Small intestine (tissue), 7 donors: Measurements from ENCODE around the gene PPM1B. TPM values are rescaled to one million over a fixed set of nuclear protein-coding genes. Genes with fewer than 3 reads are reported as not detected.
"Not testable (repeated sequence)": the region's sequence is repeated elsewhere in the genome, so short reads cannot be mapped to it uniquely, and the experiment has no call there.

Source experiments
- DNase-seq, 2 donors: peaks; one replicate each; pipeline versions ENCODE4 v3.0.0 to v3.0.0-alpha.2; 2013
- FAIRE-seq: peaks from 2 replicates; lab custom pipeline; 2012; peaks lifted over from hg19 to GRCh38; lab: Jason Lieb, UNC
- H3K27ac ChIP-seq, 3 donors: one replicate each; pipeline ENCODE4 v1.5.1; 2013; ENCODE audit warnings: low read length in 2 of 3, mild to moderate bottlenecking in 2 of 3, control low read depth in 1 of 3, inconsistent platforms in 1 of 3, low read depth in 1 of 3, moderate library complexity in 1 of 3
- H3K27me3 ChIP-seq, 3 donors: one replicate each; pipeline ENCODE4 v1.6.1; 2013; ENCODE audit warnings: low read length in 3 of 3, inconsistent platforms in 1 of 3; ENCODE audit not compliant: control insufficient read depth in 3 of 3, insufficient read depth in 3 of 3
- H3K36me3 ChIP-seq, 3 donors: one replicate each; pipeline ENCODE4 v1.6.1; 2013; ENCODE audit warnings: low read length in 3 of 3, inconsistent platforms in 1 of 3, low read depth in 1 of 3, mild to moderate bottlenecking in 1 of 3, moderate library complexity in 1 of 3; ENCODE audit not compliant: control insufficient read depth in 3 of 3, insufficient read depth in 2 of 3
- H3K4me1 ChIP-seq, 3 donors: one replicate each; pipeline ENCODE4 v1.6.1; 2013; ENCODE audit warnings: low read length in 2 of 3, inconsistent platforms in 1 of 3, low read depth in 1 of 3, mild to moderate bottlenecking in 1 of 3, moderate library complexity in 1 of 3; ENCODE audit not compliant: control insufficient read depth in 3 of 3, insufficient read depth in 2 of 3
- H3K4me3 ChIP-seq, 3 donors: one replicate each; pipeline ENCODE4 v1.5.1; 2013; ENCODE audit warnings: low read length in 3 of 3, control low read depth in 1 of 3, inconsistent platforms in 1 of 3, low read depth in 1 of 3, mild to moderate bottlenecking in 1 of 3, moderate library complexity in 1 of 3
- H3K9me3 ChIP-seq, 2 donors: one replicate each; pipeline ENCODE4 v1.6.1; 2013; ENCODE audit warnings: low read depth in 1 of 2, low read length in 1 of 2; ENCODE audit not compliant: control insufficient read depth in 2 of 2, insufficient read depth in 1 of 2
- WGBS, 3 donors: extraction: QIAGEN DNeasy Blood & Tissue Kit; methylation state at CpG; one replicate each; pipeline ENCODE4 v1.1.7; 2013; 5-methylcytosine and 5-hydroxymethylcytosine counted together
- polyA plus RNA-seq, 4 donors: library from polyadenylated mRNA; stranded (reverse) in 3 of 4; unstranded in 1 of 4; fragments of 200-250 nt in 3 of 4; fragments of 120-200 nt in 1 of 4; gene quantifications; one replicate each; pipeline versions ENCODE4 v1.2.1 to v1.2.3, GENCODE V29; 2013
- donor health status: healthy with polysubstance abuse.
- donor health status: control.
- donor health status: control.
- donor health status: Bipolar disorder and iron deficiency.
- donor health status: healthy.

PPM1B gene
- polyA plus RNA-seq, 4 donors: 24.3 to 38.9 (median 28.4) TPM

DNA sequence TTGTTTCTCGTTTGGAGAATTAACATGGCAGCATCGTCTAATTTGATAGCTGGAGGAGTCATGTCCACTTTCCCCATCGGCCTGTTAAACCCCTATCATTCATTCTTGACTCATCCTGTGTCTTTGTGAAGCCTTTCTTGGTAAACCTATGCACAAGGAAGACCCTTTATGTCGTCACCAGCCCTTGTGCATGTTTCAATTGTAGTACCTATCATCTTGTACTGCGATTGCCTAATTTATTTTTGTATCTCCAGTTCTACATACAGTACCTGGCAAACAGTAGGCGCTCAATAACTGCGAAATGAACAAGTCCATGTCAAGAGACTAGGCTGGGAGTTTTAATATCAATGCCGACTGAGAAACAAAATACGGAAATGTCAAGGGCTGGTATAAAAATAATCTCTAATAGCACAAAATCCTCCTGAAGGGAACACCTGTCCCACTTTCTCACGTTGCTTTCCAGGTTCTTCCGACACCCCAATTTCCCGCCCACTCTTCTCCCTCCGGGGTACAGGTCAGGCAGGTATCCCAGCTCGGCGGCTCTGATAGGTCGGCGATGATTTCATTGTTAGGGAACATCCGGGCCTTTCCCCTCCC, 1.3 kb upstream of the PPM1B start:
- Histone ChIP-seq H3K4me1 (peaks cover 0 to 8% (median 0%) of the 10 kb centered on the region in 3 donors), H3K36me3 (no peaks in the 10 kb centered on the region), H3K27me3 (peaks cover 0 to 2% (median 0%) of the 10 kb centered on the region in 3 donors), H3K4me3 (peak overlapping the region; percentile 48 to 64 (median 54)), H3K9me3 (peaks cover 0 to 6% of the 10 kb centered on the region in 2 donors), H3K27ac (peak overlapping the region; percentile 94 to 100 (median 97))
- no peak for DNase-seq
- no peak for FAIRE-seq
- 30 to 33% (median 31%) methylated on average over 18 of the region's 18 CpGs for WGBS, 3 donors

DNA sequence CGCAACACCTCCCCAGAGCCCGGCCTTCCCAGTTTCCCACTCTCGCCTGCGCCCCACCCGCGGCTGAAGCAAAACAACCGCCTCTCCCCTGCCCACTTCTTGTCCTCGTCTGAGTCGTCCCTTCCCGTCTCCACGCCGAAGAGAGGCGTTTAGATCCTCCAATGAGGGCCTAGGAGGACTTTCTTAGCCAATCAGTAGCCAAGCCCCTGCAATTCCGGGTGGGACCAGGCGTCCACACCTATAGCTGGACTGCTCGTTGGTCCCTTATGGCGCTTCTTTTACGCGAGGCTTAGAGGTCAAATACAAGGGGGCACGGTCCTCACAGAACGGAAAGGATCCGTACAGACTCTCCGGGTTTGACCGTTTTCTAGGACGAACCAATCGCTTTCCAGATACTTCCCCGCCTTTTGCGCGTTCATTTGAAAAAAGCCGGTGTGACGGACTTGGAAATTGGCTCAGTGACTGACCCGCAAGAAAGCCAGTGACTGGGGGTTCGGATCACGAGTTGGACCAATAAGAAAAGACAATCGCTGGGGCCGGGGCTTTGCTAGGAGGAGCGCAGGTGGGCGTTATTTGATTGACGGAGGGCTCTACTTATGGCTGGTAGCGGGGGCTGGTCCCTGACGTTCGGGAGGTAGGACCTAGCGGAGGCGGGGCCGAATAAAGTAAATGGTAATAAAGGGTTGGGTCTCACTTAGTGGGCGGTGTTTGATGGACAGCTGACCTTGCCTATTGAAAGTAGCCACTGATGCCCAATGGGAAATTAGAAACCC, 581 bp upstream of the PPM1B start:
- peak overlapping the region; percentile 48 to 64 (median 54) for H3K4me3 ChIP-seq
- peaks cover 0 to 6% of the 10 kb centered on the region in 2 donors for H3K9me3 ChIP-seq
- 0 to 1% (median 0%) methylated on average over 46 of the region's 46 CpGs for WGBS, 3 donors
- H3K27ac ChIP-seq: peak overlapping the region; percentile 94 to 100 (median 97)
- no peaks in the 10 kb centered on the region for H3K36me3 ChIP-seq
- peaks cover 0 to 8% (median 0%) of the 10 kb centered on the region in 3 donors for H3K4me1 ChIP-seq
- FAIRE-seq (peak; percentile 88), DNase-seq (peak; percentile 98 to 100)
- H3K27me3 ChIP-seq: peaks cover 0 to 2% (median 0%) of the 10 kb centered on the region in 3 donors

DNA sequence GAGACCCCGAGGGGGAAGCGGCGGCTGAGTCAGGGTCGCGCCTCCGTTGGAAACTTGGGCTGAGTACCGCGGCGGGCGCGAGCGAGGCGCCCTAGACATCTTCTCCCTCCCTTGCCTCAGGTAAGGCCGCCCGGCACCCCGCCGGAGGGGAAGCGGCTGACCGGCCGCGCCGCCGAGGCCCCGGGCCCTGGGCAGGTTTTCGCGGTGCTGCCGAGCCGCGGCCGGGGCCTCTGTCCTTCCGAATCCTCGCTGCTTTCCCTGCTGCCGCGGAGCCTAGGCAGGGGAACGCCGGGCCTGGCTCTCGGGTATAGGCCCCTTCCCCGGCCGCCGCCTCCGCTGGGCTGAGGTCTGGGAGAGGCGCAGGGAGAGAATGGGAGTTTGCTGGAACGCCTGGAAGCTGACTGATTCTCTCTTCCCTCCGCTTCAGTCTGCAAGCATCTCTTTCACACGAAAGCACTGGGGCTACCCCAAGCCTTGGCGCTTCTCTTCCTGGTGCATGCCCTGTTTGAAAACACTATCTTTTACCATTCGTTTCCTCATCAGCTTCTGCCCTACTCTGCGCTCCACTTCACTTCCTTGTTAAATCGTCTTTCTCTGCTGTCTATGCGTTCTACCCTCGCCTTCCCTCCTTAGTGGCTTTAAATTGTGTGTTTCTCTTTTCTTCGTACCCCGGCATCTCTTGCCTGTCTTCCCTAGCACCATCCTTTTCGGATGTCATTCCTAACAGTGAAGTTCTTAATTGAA, 652 bp downstream of the PPM1B start:
- WGBS, 3 donors: 0% methylated on average over 30 to 54 of the region's 54 CpGs

DNA sequence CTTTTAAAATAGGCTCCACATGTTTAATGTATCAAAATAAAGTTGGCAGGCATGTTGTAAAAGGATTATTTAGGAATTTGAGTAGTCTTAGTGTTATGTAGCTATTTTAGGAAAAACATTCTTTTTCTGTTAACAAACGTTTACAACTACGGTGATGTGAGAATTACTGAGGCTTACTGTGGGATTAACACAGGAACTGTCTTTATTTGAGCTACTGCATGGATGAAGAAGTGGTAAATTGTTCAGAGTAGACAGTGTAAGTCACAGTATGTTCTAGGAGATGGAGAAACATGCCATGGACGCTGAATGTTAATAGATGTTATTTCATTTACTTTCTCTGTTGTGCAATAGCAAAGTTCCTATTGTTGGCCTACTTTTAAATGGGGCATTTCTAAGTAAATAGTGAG, 1.6 kb downstream of the PPM1B start:
- Histone ChIP-seq H3K27ac (peak overlapping the region in 1 of 3 donors; percentile 93), H3K9me3 (peaks cover 0 to 6% of the 10 kb centered on the region in 2 donors)

More for the DNA sequence above, 652 bp downstream of the PPM1B start:
- peaks cover 0 to 6% of the 10 kb centered on the region in 2 donors for H3K9me3 ChIP-seq
- H3K36me3 ChIP-seq: no peaks in the 10 kb centered on the region
- H3K27ac ChIP-seq: peak overlapping the region; percentile 93 to 98 (median 94)
- H3K27me3 ChIP-seq: peaks cover 0 to 2% (median 0%) of the 10 kb centered on the region in 3 donors
- FAIRE-seq: no peak
- peaks cover 0 to 8% (median 0%) of the 10 kb centered on the region in 3 donors for H3K4me1 ChIP-seq
- peak overlapping the region; percentile 90 to 98 (median 93) for H3K4me3 ChIP-seq
- DNase-seq: peak; percentile 77 to 82

DNA sequence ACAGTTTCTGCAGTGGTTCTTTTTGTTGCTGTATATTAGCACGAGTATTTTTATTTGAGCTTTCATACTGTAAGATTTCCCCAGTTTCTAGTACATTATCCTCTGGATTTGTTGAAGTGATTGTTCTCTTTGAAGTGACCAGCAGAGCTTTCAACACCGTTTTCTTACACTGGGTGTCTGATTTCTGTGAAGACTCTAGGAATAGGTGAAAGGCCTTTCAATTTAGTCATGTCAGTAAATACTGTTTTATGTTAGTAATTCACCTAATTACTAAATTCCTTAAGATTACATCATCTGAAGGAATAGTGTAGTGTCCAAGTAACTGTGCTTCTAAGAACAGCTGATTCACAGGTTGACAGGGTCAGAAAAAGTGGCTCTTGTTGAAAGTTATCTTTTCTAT, 2.3 kb downstream of the PPM1B start:
- WGBS, 3 donors: 6 to 18% (median 10%) methylated on average over 2 of the region's 2 CpGs
- Histone ChIP-seq H3K4me3 (peak overlapping the region in 1 of 3 donors; percentile 28), H3K9me3 (peaks cover 0 to 6% of the 10 kb centered on the region in 2 donors), H3K36me3 (peaks cover 0 to 4% (median 0%) of the 10 kb centered on the region in 3 donors), H3K27ac (peak overlapping the region in 1 of 3 donors; percentile 43), H3K27me3 (peaks cover 0 to 2% (median 0%) of the 10 kb centered on the region in 3 donors), H3K4me1 (peaks cover 0 to 8% (median 0%) of the 10 kb centered on the region in 3 donors)
- peak; percentile 3 to 31 for DNase-seq
- no peak for FAIRE-seq

More for the DNA sequence above, 1.6 kb downstream of the PPM1B start:
- 0 to 1% (median 1%) methylated on average over 3 of the region's 3 CpGs for WGBS, 3 donors
- Histone ChIP-seq H3K4me1 (peaks cover 0 to 8% (median 0%) of the 10 kb centered on the region in 3 donors), H3K4me3 (peak overlapping the region in 2 of 3 donors; percentile 90 to 93), H3K27me3 (peaks cover 0 to 2% (median 0%) of the 10 kb centered on the region in 3 donors), H3K36me3 (peaks cover 0 to 4% (median 0%) of the 10 kb centered on the region in 3 donors)
- FAIRE-seq (no peak), DNase-seq (peak; percentile 21 to 22)

DNA sequence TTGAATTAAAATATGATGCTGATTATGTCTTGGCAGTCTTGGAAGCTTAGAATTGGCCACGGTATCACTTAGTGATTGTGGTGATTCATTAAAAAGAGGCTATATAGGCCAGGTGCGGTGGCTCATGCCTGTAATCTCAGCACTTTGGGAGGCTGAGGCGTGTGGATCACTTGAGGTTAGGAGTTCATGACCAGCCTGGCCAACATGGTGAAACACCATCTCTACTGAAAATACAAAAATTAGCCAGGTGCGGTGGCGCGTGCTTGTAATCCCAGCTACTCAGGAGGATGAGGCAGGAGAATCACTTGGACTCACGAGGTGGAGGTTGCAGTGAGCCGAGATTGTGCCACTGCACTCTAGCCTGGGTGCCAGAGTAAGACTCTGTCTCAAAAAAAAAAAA, 2.8 kb downstream of the PPM1B start:
- DNase-seq: peak in 1 of 2 donors; percentile 10
- not testable (repeated sequence) for H3K4me1 ChIP-seq
- 48 to 70% (median 53%) methylated on average over 8 of the region's 8 CpGs for WGBS, 3 donors

DNA sequence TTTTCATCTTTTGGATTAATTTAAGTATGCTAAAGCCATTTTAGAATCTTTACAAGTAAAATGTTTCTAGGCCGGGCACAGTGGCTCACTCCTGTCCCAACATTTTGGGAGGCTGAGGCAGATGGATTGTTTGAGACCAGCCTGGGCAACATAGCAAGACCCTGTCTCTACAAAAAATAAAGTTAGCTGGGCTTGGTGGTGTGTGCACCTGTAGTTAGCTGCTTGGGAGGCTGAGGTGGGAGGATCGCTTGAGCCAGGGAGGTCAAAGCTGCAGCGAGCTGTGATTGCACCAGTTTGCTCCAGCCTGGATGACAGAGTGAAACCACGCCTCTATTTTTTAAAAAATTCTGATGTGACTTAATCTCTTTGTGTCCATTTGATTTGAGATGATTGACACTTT, 3.9 kb downstream of the PPM1B start:
- Histone ChIP-seq H3K9me3 (no peaks in the 10 kb centered on the region), H3K4me1 (peaks cover 0 to 5% (median 2%) of the 10 kb centered on the region in 3 donors), H3K27me3 (no peaks in the 10 kb centered on the region), H3K4me3 (no peak overlapping the region), H3K27ac (no peak overlapping the region), H3K36me3 (peaks cover 0 to 4% (median 0%) of the 10 kb centered on the region in 3 donors)
- FAIRE-seq (no peak), DNase-seq (no peak)
- 98% methylated on average over 4 of the region's 4 CpGs for WGBS, 3 donors

More for the DNA sequence above, 2.8 kb downstream of the PPM1B start:
- H3K4me3 ChIP-seq, H3K36me3 ChIP-seq, H3K27me3 ChIP-seq, FAIRE-seq, H3K9me3 ChIP-seq: not testable (repeated sequence)
- peak overlapping the region in 1 of 3 donors; percentile 16 for H3K27ac ChIP-seq

DNA sequence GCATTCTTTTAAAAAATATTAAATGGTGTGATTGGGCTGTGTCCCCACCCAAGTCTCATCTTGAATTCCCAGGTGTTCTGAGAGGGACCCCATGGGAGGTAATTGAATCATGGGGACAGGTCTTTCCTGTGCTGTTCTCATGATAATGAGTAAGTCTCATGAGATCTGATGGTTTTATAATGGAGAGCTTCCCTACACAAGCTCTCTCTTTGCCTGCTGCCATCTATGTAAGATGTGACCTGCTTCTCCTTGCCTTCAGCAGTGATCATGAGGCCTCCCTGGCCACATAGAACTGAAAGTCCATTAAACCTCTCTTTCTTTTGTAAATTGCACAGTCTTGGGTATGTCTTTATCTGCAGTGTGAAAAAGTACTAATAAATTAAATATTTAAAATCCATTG, 10.3 kb downstream of the PPM1B start:
- Histone ChIP-seq H3K4me3 (no peak overlapping the region), H3K9me3 (no peaks in the 10 kb centered on the region)

More for the DNA sequence above, 10.3 kb downstream of the PPM1B start:
- no peak for DNase-seq
- Histone ChIP-seq H3K36me3 (peaks cover 0 to 14% (median 2%) of the 10 kb centered on the region in 3 donors), H3K4me1 (peaks cover 0 to 3% (median 2%) of the 10 kb centered on the region in 3 donors), H3K27ac (no peak overlapping the region), H3K27me3 (no peaks in the 10 kb centered on the region)
- no peak for FAIRE-seq
